Neural progenitor cell (in vitro differentiated cells): ENCODE measurements around the gene CLCNKA.

Experiments used
- CTCF ChIP-seq: fragments of 200-600 bp; sonication (generic); IDR thresholded peaks from 2 replicates; pipeline ENCODE4 v1.5.1; 2017; ENCODE audit warnings: antibody characterized with exemption, mild to moderate bottlenecking
- EZH2phosphoT487 ChIP-seq: fragments of 200-600 bp; sonication (generic); IDR thresholded peaks from 2 replicates; pipeline ENCODE4 v1.6.1; 2017; ENCODE audit warnings: antibody characterized with exemption

DNA sequence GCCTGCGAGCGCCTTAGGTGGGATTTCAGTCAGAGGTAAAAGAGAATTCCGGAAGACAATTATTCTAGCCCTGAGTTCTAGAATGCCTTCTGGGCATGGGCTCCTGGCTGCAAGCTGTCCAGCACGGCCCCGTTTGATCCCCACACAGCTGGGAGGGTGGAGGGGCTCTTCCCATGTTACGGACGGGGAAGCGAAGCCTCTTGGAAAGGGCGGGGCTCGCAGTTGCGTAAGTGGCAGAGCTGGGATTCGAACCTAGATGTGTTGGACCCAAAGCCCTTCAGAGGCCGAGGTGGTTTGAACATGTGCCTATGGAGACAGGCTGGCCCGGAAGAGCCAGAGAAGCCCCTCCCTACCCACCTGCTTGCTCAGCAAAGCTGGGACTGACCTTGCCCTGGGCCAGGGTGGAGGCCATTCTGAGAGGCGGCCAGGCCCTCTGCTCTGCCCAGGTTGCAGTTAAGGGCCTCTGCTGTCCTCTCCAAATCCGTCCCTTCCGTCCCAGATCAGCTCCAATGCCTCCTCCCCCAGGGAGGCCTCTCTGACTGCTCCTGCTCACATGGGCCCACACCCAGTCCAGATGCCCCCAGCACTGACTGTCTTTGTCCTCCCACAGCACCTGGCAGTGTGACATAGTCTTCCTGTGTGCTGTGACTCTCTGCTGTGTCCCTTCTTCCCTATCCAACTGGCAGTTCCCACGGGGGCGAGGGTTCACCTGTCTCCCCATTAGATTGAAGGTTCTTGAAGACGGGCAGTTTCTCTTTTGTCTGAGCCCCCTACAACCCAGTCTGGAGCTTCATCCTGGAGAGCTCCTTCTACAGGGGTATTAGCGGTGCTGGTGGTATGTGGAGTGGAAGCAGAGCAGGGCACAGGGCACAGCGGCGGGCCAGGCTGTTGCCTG is 2.8 kb upstream of the CLCNKA start:
- TF ChIP-seq CTCF (no peak), EZH2phosphoT487 (no peak)
